ENCODE results near the gene BRD2.

The BRD2 gene

GRCh38 chr6:32949113-32949512 is 19.3 kb upstream of the BRD2 start:
- no peak for DNase-seq (ENCODE audit: low spot score)

GRCh38 chr6:32950010-32950409 is 18.4 kb upstream of the BRD2 start:
- DNase-seq (ENCODE audit: low spot score): no peak

- no peak for DNase-seq (ENCODE audit: low spot score)
Measured at GRCh38 chr6:32950449-32950848, 17.9 kb upstream of the BRD2 start.

GRCh38 chr6:32952817-32953739 is 15.3 kb upstream of the BRD2 start, which contains the start of gene HLA-DMA:
TSS of gene HLA-DMA (minus strand) at chr6:32953097. CDS start at chr6:32953036, 61 bp downstream.
- DNase-seq (ENCODE audit: low spot score): peak; percentile 76

GRCh38 chr6:32953775-32954174 is 14.6 kb upstream of the BRD2 start:
- DNase-seq (ENCODE audit: low spot score): no peak

- no peak for DNase-seq (ENCODE audit: low spot score)
Measured at GRCh38 chr6:32954267-32954666, 14.1 kb upstream of the BRD2 start.

GRCh38 chr6:32954986-32955802 is 13.2 kb upstream of the BRD2 start:
- no peak for DNase-seq (ENCODE audit: low spot score)

- no peak for DNase-seq (ENCODE audit: low spot score)
Measured at GRCh38 chr6:32956176-32956575, 12.2 kb upstream of the BRD2 start.

- no peak for DNase-seq (ENCODE audit: low spot score)
Measured at GRCh38 chr6:32960563-32960962, 7.8 kb upstream of the BRD2 start.

- DNase-seq (ENCODE audit: low spot score): no peak
Measured at GRCh38 chr6:32962213-32962826, 6.1 kb upstream of the BRD2 start.

GRCh38 chr6:32963866-32964265 is 4.5 kb upstream of the BRD2 start:
- no peak for DNase-seq (ENCODE audit: low spot score)

GRCh38 chr6:32964776-32965175 is 3.6 kb upstream of the BRD2 start:
- no peak for DNase-seq (ENCODE audit: low spot score)

GRCh38 chr6:32967151-32968091 is 973 bp upstream of the BRD2 start:
- no peak for DNase-seq (ENCODE audit: low spot score)

GRCh38 chr6:32968867-32969684 is 682 bp downstream of the BRD2 start:
- peak; percentile 87 for DNase-seq (ENCODE audit: low spot score)

GRCh38 chr6:32969685-32970412 is 1.5 kb downstream of the BRD2 start:
- no peak for DNase-seq (ENCODE audit: low spot score)

- DNase-seq (ENCODE audit: low spot score): peak; percentile 66
Measured at GRCh38 chr6:32970413-32971241, 2.2 kb downstream of the BRD2 start.

GRCh38 chr6:32971242-32971580 is 2.8 kb downstream of the BRD2 start:
- DNase-seq (ENCODE audit: low spot score): no peak

- DNase-seq (ENCODE audit: low spot score): peak; percentile 93
Measured at GRCh38 chr6:32971581-32972352, 3.4 kb downstream of the BRD2 start.
